GM15510 (cell line): ENCODE measurements around the gene TAL2.

Experiments used
- POLR2A ChIP-seq: IDR thresholded peaks from 3 replicates; pipeline ENCODE4 v1.6.1; 2011; ENCODE audit warnings: borderline replicate concordance; ENCODE audit not compliant: insufficient read length; ENCODE audit errors: extremely low read depth

The TAL2 gene

DNA sequence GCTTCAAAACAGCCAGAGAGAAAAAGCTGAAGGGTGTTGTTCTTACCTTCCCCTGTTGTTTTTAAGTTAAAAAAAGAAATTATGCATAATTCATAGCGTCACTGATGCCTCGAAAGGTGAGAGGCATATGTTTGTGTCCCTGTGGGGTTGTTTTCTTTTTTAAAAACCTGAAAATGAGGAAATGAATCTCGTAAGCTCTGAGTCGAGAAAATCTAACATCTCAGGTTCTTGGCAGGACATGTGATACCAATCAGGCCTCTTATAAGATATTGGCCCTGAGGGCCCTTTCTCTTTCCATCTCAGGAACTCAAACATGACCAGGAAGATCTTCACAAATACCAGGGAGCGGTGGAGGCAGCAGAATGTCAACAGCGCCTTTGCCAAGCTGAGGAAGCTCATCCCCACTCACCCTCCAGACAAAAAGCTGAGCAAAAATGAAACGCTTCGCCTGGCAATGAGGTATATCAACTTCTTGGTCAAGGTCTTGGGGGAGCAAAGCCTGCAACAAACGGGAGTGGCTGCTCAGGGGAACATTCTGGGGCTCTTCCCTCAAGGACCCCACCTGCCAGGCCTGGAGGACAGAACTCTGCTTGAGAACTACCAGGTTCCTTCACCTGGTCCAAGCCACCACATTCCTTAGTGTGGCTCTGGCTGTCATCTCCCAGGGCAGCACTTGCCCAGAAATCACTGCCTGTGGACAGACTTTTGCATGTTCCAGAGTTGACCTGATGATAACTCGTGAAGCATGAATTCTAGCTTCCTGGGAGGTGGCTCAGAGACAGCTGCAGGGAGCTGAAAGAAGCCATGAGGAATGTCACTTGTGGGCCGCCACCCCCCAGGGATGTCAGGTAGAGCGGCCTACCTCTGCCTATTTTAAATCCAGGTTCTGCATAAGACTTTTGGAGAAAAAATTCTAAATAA, at the start of gene TAL2:
TAL2 (plus strand) TSS at position 274 of the 921 bp plus-strand sequence; CDS start at position 314, 40 bp downstream.
- TF ChIP-seq POLR2A: no peak

GRCh38 chr9:105621001-105621400, 41.3 kb upstream of the TAL2 start:
- no peak for TF ChIP-seq POLR2A

DNA sequence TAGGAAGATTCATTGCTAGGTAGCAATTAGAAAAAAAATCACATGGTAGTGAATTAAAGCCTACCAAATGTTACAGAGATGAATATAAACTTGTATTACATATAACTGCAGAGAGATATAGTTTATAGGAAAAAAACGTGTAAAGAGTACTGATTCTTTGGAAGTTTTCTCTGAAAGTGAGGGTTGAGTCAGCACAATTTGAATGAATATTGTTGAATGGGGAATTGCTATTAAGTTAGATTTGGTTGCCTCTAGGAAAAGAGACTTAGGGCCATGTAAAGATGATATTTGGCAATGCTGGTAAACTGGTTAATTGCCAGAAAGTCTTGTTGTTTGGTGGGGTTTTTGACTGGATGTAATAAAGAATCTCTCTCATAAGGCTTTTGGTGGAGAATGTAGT, 37.2 kb upstream of the TAL2 start:
- no peak for TF ChIP-seq POLR2A

DNA sequence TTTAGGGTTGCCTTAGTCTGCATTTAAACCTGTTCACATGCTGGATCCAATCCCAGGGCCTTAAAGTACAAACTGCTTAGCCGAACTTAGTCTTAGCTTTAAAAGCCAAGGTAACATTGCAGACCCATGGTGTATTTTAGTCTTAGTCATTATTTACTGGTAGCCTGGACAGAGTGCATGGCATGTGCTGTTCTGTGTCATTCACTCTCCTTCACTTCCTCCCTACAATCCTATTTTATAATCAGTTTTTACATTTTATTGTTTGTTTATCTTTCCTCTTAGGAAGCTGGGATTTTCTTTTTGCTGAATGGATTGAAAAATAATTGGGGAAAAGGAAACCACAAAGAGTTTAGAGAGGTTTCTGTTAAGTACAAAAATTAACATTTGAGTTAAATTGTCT, 29.4 kb upstream of the TAL2 start:
- no peak for TF ChIP-seq POLR2A

GRCh38 chr9:105633411-105633810, 28.8 kb upstream of the TAL2 start:
- no peak for TF ChIP-seq POLR2A

GRCh38 chr9:105636331-105636730, 25.9 kb upstream of the TAL2 start:
- TF ChIP-seq POLR2A: no peak

DNA sequence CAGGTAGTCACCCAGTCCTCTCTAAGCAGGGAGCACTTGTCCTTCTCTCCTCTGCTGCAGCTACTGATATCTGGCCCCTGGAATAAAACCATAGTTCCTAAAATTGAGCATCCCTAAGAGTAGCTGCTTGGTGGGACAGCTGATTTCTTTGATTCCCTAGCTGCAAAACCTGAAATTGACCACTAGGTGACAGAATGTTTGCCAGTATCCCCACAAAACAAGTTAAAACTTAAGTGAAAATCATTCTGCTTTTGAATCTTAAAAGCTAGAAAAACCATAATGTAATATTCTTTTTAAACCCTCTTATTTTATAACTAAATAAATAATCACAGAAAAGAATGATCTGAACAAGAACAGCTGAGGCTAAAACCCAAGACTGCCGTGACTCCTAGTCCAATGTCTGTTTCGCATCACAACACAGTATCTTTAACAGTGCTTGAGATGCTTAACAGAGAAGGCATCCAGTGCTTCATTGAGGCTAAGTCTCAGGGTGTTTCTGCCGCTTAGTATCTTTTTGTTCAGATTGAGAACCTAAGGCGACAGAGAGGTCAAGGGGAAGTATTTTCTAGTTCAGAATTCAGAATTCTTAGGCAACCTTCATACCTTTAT, 24.4 kb upstream of the TAL2 start:
- no peak for TF ChIP-seq POLR2A

DNA sequence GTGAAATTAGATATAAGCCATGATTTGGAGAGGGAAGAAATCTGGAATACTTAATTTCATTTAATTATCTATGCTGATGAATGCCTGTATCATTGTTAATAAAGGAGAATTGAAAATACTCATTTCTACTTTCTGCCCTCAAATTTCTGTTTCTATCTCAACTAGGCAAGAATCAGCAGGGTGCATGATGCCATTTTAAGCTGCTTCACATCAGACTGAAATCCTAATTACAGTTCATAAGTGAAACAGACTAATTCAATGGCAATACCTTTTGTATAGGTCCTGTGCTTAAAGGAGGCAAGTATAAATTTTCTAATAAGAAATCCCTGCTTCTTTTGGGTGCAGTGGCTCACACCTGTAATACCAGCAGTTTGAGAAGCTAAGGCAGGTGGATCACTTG, 22.3 kb upstream of the TAL2 start:
- TF ChIP-seq POLR2A: no peak

GRCh38 chr9:105643795-105644194, 18.5 kb upstream of the TAL2 start:
- no peak for TF ChIP-seq POLR2A

- TF ChIP-seq POLR2A: no peak
Observed at GRCh38 chr9:105646879-105647594, 15.2 kb upstream of the TAL2 start.

DNA sequence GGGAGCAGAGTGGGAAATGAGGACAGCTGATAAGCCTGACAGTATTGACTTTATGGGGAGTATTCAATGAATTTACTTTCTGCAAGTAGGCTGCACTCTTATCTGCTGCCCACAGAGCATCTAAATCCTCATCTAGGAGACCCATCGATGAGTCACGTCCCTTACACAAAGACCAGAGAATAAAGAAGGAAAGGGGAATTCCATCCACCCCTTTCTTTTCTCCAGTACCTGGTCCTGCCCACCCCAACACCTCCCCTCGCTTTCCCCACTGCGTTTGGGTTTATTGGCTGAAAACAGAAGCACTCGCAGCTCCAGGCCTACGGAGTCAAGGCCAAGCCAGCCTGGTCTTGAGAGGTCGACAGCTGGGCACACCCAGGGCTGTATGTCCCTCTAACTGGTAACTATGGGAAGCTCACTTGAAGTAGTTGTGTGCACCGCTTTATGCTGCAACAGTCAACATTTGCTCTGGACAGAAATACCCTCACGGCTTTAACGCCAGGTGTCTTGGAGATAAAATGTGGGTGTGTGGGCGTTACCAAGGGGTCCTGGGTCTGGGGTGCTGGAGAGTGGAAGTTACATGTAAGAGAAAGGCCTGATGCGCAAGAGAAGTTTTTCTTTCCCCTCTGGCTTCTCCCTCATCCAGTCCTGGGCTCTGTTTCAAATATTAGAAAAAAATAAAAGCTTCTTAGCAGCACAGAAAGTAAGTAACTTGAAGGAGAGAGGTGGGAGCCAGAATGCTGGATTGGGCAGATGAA, 14.5 kb upstream of the TAL2 start:
- no peak for TF ChIP-seq POLR2A

- no peak for TF ChIP-seq POLR2A
Observed at GRCh38 chr9:105651806-105652205, 10.5 kb upstream of the TAL2 start.

DNA sequence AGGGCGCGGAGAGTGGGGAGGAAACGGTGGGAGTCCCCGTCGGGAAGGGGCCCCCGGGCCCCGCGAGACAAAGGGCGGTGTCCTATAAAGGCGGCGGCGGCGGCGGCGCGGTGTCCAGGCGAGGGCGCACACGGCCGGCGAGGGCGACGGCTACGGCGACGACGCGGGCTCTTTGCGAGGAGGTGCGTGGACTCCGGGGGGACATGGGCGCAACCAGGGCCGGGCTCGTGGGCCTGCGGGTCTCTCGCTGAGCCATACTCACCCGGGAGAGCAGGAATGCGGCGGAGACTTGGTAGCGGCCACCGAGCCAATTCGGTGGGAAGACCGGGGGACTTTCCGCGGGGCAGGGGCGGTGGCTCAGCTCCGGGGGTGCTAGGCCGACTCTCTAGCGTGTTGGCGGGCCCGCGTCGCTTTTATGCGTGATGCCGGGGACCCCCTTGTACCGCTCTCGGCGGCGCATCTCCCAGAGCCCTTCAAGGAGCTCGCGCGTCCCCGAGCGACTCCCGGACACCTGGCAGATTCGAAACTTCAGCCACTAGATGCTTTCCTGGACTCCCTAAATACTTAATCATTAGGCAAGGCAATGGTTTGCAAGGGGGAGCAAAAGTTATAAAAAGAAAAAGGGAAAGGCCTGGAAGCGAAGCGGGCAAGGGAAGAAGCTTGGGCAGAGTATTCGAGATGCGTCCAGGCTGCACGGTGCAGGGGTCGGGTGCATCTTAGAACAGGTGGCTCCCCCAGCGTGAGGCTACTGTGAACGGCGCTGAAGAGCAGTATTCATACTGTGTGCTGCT, 5.9 kb upstream of the TAL2 start:
- no peak for TF ChIP-seq POLR2A

- no peak for TF ChIP-seq POLR2A
Observed at GRCh38 chr9:105658351-105658750, 3.9 kb upstream of the TAL2 start.

DNA sequence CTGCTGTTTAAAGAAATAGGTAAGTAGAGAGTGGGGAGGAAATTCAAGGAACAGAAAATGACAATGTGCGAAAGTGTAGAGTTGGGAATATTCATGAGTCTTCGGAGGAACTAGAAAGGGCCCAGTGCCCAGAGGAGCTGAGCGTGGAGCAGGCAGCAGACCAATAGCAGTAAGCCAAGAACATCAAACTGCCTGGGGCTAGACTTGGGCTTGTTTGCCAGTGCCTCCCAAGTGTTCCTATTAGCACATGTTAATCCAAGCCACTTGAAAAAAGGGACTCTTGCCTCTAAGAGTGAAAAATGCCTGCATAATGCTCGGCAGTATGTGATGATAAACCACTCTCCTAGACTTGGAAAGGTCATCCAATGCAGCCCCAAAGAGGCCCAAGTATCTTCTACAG, 1.2 kb upstream of the TAL2 start:
- TF ChIP-seq POLR2A: no peak

DNA sequence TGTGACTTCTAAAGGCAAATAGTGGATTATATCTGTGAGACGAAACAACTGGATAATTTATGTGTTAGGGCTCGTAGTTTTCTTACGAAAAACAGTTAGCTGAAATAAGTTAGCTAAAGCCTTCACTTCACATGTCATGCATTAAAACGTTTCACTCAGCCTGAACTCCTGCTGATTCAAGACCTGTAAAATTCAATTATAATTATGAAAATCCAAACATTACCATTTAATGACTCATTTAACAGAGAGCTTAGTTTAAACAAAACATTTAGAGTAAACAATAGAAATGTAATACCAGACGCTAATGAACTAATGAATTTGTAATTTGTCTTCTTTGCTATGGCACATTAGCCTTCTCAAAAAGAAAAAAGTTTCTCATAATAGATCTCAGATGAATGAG, 1.7 kb downstream of the TAL2 start:
- TF ChIP-seq POLR2A: no peak
